Heart right ventricle (tissue), 16 donors: ENCODE data around the gene IFIT2. TPM values are rescaled to one million over a fixed set of nuclear protein-coding genes. Genes with fewer than 3 reads are reported as not detected.

Experiments
- ATAC-seq, 8 donors: fragments of 200-7000 bp; cut with Tn5 transposase; one replicate each; pipeline ENCODE4 v1.9.1; 2020; ENCODE audit warnings: mild to moderate bottlenecking in 8 of 8, moderate library complexity in 8 of 8, moderate number of reproducible peaks in 1 of 8
- DNase-seq, 2 donors: peaks; one replicate each; pipeline ENCODE4 v3.0.0-alpha.2; 2020
- H3K27ac ChIP-seq, 10 donors: fragments of 200-600 bp; sonication (generic) in 2 of 10; one replicate each; pipeline versions ENCODE4 v1.5.0 to v1.8.0; 2020 to 2022; ENCODE audit warnings: mild to moderate bottlenecking in 3 of 10
- H3K27me3 ChIP-seq, 7 donors: fragments of 200-600 bp; one replicate each; pipeline ENCODE4 v1.8.0; 2021 to 2022; ENCODE audit warnings: mild to moderate bottlenecking in 2 of 7
- H3K36me3 ChIP-seq, 9 donors: fragments of 200-600 bp; sonication (generic) in 1 of 9; one replicate each; pipeline versions ENCODE4 v1.5.0 to v1.8.0; 2020 to 2022; ENCODE audit warnings: mild to moderate bottlenecking in 2 of 9
- H3K4me1 ChIP-seq, 9 donors: fragments of 200-600 bp; sonication (generic) in 1 of 9; one replicate each; pipeline versions ENCODE4 v1.5.0 to v1.8.0; 2020 to 2022; ENCODE audit warnings: mild to moderate bottlenecking in 4 of 9
- H3K4me3 ChIP-seq, 10 donors: fragments of 200-600 bp; sonication (generic) in 2 of 10; one replicate each; pipeline versions ENCODE4 v1.5.0 to v1.8.0; 2020 to 2022; ENCODE audit warnings: mild to moderate bottlenecking in 7 of 10, moderate library complexity in 2 of 10
- H3K9me3 ChIP-seq, 11 donors: fragments of 200-600 bp in 10 of 11; sonication (generic) in 2 of 11; one replicate each; pipeline versions ENCODE4 v1.5.0 to v1.8.0; 2013 to 2022; ENCODE audit warnings: mild to moderate bottlenecking in 2 of 11, control low read depth in 1 of 11, moderate library complexity in 1 of 11
- CTCF ChIP-seq, 9 donors: fragments of 200-600 bp; sonication (generic) in 2 of 9; IDR thresholded peaks; one replicate each; pipeline versions ENCODE4 v1.5.0 to v1.8.0; 2021 to 2022; ENCODE audit warnings: antibody characterized with exemption in 9 of 9, mild to moderate bottlenecking in 5 of 9, moderate library complexity in 1 of 9
- WGBS, 2 donors: extraction: QIAGEN DNeasy Blood & Tissue Kit; methylation state at CpG; one replicate each; pipeline ENCODE4 v1.1.7; 2013; ENCODE audit warnings: inconsistent platforms in 1 of 2; 5-methylcytosine and 5-hydroxymethylcytosine counted together
- intact Hi-C, 10 donors: fragments of 100-400 bp; cut with DNase I; formaldehyde crosslinking; loops; one replicate each; pipeline versions ENCODE4 v1.11.1 to v1.14.2; 2022
- polyA plus RNA-seq, 2 donors: library from polyadenylated mRNA; stranded (reverse); fragments of 200-250 nt; gene quantifications; one replicate each; pipeline ENCODE4 v1.2.3, GENCODE V29; 2013
- total RNA-seq, 10 donors: library from RNA; stranded (reverse); fragmentation: NEBNext Ultra II Directional in 3 of 10; extraction: Animal tissue kit (Norgen Biotek cat#: 25700) in 3 of 10; gene quantifications; one replicate each; pipeline versions ENCODE4 v1.2.1 to v1.2.4, GENCODE V29; 2021 to 2023
- donor health status: Arrhythmogenic right ventricular cardiomyopathy.
- donor health status: ischemic (EF 13 %, LVEDD 7.1; RV severe dilation, severe dysfunction).
- donor health status: healthy with polysubstance abuse.
- donor health status: DM: no; HTN: yes; CAD: no.
- donor health status: DM: no; HTN: no; CAD: no.
- donor health status: ischemic (EF 25% LVEDD 6.9; RV normal size, moderate dysfunction).
- donor health status: ischemic (EF 25% LVEDD 5.7; RV mildly dilated, moderate dysfunction).
- donor health status: healthy.
- donor health status: DM: yes; HTN: yes; CAD: no.
- donor health status: Ischemic cardiomyopathy.
- donor health status: ischemic (EF 35%, LVEDD 5.7; RV mildly dilated, moderate dysfunction).
- donor health status: nonischemic (EF 11% LVEDD 7.7; RV severe dilation, severe dysfunction).
- donor health status: DM: yes; HTN: yes; CAD: no.
- donor health status: PGD.
- donor health status: ischemic (EF 29% LVEDD 5.4; RV normal size, mild dysfunction).
- donor health status: nonischemic (EF 23%, LVEDD 6.1; RV moderate dilation, normal function).

IFIT2 gene
- total and polyA plus RNA-seq, 12 donors, result 1.8 to 24.4 (median 6.1) TPM

GRCh38 chr10:89269433-89270152 lies 32.3 kb upstream of the IFIT2 start:
- Histone ChIP-seq H3K9me3 (no peaks in the 10 kb centered on the region), H3K27me3 (no peaks in the 10 kb centered on the region), H3K4me1 (peaks cover 0 to 14% (median 10%) of the 10 kb centered on the region in 9 donors), H3K4me3 (no peak overlapping the region), H3K27ac (no peak overlapping the region), H3K36me3 (no peaks in the 10 kb centered on the region)
- ATAC-seq, result no peak
- 93 to 94% methylated on average over 3 of the region's 3 CpGs for WGBS, 2 donors
- TF ChIP-seq CTCF (IDR thresholded peaks at IDR 0.05), result no peak
- intact Hi-C loops, result no loop called here
- DNase-seq, result no peak

- ATAC-seq, result no peak
Observed at GRCh38 chr10:89270153-89270483, 31.7 kb upstream of the IFIT2 start.

GRCh38 chr10:89271532-89271931 lies 30.3 kb upstream of the IFIT2 start:
- no peaks in the 10 kb centered on the region for H3K27me3 ChIP-seq
- ATAC-seq (no peak), DNase-seq (no peak)
- H3K4me1 ChIP-seq, result peaks cover 0 to 18% (median 10%) of the 10 kb centered on the region in 9 donors
- H3K4me3 ChIP-seq, result no peak overlapping the region
- no peak for TF ChIP-seq CTCF (IDR thresholded peaks at IDR 0.05)
- intact Hi-C loops, result no loop called here
- no peaks in the 10 kb centered on the region for H3K9me3 ChIP-seq
- 96 to 97% methylated on average over 2 of the region's 2 CpGs for WGBS, 2 donors
- H3K36me3 ChIP-seq, result no peaks in the 10 kb centered on the region
- no peak overlapping the region for H3K27ac ChIP-seq

More at GRCh38 chr10:89270153-89270483, 31.7 kb upstream of the IFIT2 start:
- H3K27me3 ChIP-seq, result no peaks in the 10 kb centered on the region
- H3K27ac ChIP-seq, result no peak overlapping the region
- peaks cover 0 to 16% (median 10%) of the 10 kb centered on the region in 9 donors for H3K4me1 ChIP-seq
- no peak overlapping the region for H3K4me3 ChIP-seq
- no peak for TF ChIP-seq CTCF (IDR thresholded peaks at IDR 0.05)
- no peaks in the 10 kb centered on the region for H3K9me3 ChIP-seq
- intact Hi-C loops, result no loop called here
- no peaks in the 10 kb centered on the region for H3K36me3 ChIP-seq
- no peak for DNase-seq

GRCh38 chr10:89273680-89274079 lies 28.2 kb upstream of the IFIT2 start:
- peaks cover 0 to 32% (median 16%) of the 10 kb centered on the region in 9 donors for H3K4me1 ChIP-seq
- H3K9me3 ChIP-seq, result no peaks in the 10 kb centered on the region
- WGBS, 2 donors, result 79 to 99% methylated on average over 2 of the region's 2 CpGs
- DNase-seq, result no peak
- intact Hi-C loops, result no loop called here
- TF ChIP-seq CTCF (IDR thresholded peaks at IDR 0.05), result no peak
- H3K27me3 ChIP-seq, result no peaks in the 10 kb centered on the region
- no peak overlapping the region for H3K27ac ChIP-seq
- no peak for ATAC-seq
- H3K4me3 ChIP-seq, result no peak overlapping the region
- H3K36me3 ChIP-seq, result no peaks in the 10 kb centered on the region
